NCI-H1092 (cell line): Measurements from ENCODE around the gene IL25.
"Not testable (repeated sequence)": the region's sequence is repeated elsewhere in the genome, so short reads cannot be mapped to it uniquely, and the experiment has no call there.

ENCODE experiments used
- DNase-seq: peaks from one replicate; lab custom pipeline; 2025; lab: John Stamatoyannopoulos, UW

The IL25 gene

DNA sequence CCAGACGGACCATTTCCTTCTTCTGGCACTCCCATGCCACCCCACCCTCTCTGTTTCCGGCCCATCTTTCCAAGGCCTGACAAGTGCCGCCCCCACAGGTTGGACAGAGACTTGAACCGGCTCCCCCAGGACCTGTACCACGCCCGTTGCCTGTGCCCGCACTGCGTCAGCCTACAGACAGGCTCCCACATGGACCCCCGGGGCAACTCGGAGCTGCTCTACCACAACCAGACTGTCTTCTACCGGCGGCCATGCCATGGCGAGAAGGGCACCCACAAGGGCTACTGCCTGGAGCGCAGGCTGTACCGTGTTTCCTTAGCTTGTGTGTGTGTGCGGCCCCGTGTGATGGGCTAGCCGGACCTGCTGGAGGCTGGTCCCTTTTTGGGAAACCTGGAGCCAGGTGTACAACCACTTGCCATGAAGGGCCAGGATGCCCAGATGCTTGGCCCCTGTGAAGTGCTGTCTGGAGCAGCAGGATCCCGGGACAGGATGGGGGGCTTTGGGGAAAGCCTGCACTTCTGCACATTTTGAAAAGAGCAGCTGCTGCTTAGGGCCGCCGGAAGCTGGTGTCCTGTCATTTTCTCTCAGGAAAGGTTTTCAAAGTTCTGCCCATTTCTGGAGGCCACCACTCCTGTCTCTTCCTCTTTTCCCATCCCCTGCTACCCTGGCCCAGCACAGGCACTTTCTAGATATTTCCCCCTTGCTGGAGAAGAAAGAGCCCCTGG lies 3.1 kb downstream of the IL25 start:
- DNase-seq: no peak

GRCh38 chr14:23376482-23377197 lies 4.0 kb downstream of the IL25 start, which contains the start of gene CMTM5:
Gene CMTM5 (plus strand): TSS chr14:23377046. CDS start chr14:23377252, 206 bp downstream.
- DNase-seq: no peak

DNA sequence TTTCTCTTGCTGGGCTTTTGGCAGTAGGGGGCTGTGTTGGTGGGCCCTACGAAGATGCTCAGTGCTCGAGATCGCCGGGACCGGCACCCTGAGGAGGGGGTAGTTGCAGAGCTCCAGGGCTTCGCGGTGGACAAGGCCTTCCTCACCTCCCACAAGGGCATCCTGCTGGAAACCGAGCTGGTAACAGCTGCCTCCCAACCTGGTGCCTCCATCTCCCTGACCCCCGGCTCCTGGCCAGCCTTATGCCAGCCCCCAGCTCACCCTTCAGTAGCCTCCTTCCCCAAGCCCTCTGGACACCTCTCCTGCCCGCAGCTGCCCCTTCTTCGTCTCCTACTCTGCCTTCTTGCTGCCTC lies 4.6 kb downstream of the IL25 start:
- DNase-seq: no peak

DNA sequence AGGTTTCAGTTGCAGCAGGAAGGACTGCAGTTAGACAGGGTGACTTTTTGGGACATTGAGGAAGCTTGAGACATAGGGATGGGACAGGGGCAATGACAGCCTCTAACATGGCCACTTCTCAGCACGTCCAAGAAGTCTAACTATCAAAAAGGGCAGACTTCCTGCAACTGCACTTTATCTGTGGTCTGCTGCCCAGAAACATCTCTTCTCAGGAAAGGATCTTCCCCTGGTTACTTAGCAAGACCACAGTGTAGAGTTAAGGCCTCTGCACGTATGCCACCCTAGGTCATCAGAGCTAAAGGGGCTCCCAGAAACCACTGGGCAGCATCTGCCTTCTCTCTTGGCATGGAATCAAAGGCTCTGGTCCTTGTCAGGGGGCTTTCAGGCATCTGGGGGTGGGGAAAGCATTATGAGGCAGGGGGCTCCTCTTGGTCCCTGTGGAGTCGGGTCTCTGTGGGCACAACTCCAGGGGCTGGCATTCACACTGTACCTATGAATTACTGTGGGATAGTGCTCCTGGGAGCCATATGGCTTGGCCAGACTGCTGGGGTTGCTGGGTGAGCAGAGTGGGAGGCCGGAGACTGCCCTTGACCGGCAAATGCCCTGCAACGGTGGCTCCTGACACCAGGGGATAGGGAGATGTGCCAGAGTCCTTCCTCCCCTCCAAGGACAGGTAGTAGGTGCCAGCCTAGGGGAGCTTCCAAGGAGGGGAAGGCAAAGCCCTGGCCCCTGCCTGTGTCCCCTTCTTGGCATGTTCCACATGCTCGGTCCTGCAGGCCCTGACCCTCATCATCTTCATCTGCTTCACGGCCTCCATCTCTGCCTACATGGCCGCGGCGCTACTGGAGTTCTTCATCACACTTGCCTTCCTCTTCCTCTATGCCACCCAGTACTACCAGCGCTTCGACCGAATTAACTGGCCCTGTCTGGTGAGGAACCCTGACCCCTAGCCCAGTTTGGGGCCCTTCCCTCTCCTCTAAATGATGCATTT lies 5.3 kb downstream of the IL25 start:
- DNase-seq: no peak

DNA sequence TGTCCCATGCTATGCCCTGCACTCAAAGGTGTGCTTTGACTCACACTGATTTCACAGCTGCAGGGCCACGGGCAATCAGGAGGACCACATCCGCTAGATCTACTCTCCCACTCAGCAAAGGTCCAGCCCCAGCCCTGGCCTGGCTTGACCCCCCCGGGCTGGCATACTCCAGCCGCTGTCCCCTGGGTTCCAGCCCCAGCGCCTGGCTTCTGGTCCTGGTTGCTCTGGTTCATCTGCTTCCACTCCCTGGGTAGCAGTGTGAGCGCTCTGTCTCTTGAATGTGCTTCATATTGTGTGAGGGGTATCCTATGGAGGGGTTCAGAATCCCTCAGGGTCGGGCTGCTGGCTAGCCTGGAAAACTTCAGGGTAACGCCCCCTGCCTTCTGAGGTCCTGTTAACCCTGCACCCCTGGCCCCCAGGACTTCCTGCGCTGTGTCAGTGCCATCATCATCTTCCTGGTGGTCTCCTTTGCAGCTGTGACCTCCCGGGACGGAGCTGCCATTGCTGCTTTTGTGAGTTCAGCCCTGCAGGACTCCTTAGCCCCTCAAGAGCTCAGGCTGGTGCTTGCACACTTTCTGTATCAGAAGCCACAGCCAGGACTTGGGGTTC lies 6.1 kb downstream of the IL25 start:
- no peak for DNase-seq

DNA sequence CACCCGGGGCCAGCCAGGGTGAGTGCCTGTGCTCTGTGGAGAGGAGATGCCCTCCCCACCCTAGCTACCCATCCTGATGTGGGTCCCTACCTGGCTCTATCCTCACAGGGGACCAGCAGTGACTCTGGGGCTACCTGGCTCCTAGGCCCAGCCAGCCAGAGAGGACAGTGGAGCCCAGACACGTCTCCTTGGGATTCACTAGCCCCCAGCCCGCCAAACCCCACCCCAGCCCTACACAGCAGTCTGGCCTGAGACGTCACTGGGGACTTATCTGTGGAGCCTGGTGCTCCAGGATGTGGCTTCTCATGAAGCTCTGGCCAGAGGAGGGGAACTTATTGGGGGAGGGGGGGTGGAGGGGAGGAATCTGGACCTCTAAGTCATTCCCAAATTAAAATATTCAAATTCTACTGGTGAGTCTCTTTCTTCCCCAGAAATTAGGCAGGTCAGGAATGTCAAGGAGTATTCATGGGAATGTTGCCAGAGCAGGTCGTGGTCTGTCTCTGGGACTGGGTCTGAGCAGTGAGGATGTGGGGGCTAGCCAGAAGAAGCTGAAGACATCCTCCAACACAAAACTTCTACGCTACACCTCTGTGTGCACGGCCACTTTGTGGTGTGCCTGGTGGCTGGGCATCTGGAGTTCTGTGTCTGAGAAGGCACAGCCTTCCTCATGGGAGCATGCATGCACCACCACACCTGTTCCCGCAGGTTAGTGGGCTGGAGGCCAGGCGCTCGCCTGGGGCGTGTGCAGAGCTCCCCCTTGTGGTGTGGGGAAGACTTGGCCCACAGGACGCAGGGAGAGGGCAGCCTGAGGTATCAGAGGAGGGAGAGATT lies 7.0 kb downstream of the IL25 start:
- DNase-seq: peak; percentile 43

GRCh38 chr14:23380197-23380914 lies 7.7 kb downstream of the IL25 start:
- no peak for DNase-seq

DNA sequence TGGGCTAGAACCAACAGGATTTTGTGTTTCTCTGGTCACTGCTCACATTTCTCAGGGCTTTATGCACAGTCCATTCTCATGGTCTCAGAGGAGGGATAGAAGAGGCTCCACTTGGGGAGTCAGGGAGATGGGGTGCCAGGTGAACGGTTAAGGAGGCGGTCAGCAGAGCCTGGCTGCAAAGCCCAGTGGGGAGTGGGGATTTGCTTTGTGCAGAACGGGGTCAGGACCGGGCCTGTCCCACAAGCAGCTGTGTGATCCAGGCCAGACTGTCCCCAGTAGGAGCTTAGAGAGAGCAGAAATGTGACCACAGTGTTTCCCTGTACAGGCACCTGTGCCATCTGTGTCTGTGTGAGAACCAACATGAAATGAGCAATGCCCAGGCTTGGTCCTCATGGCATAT lies 8.4 kb downstream of the IL25 start:
- DNase-seq: no peak

GRCh38 chr14:23381871-23382270 lies 9.3 kb downstream of the IL25 start:
- DNase-seq: no peak

- no peak for DNase-seq
Observed at GRCh38 chr14:23382276-23382675, 9.7 kb downstream of the IL25 start.

- no peak for DNase-seq
Observed at GRCh38 chr14:23382731-23383440, 10.3 kb downstream of the IL25 start.

DNA sequence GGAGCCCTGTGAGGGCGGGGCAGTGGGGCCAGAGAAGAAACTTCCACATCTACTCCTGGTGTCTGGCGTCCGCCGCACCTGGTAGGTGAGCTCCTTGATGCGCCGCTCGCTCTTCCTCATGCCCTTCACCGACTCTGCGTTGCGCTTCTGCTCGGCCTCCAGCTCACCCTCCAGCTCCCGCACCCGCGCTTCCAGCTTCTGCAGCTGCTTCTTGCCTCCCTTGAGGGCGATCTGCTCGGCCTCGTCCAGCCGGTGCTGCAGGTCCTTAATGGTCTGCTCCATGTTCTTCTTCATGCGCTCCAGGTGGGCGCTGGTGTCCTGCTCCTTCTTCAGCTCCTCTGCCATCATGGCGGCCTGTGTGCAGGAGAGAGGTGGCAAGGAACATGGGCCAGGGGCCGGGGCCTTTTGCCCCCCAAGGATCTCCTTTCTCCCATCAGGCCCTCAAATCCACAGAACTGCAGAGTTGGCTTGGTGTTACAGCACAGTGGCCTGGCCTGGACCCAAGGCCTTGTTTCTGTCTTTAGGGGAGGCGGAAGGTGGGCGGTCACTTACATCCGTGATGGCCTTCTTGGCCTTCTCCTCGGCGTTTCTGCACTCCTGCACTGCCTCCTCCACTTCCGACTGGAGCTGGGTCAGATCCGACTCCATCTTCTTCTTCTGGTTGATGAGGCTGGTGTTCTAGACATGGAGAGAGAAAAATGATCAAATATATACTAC lies 11.9 kb downstream of the IL25 start:
- no peak for DNase-seq

GRCh38 chr14:23385244-23385641 lies 12.6 kb downstream of the IL25 start:
- no peak for DNase-seq

- no peak for DNase-seq
Observed at GRCh38 chr14:23385642-23386265, 13.1 kb downstream of the IL25 start.

DNA sequence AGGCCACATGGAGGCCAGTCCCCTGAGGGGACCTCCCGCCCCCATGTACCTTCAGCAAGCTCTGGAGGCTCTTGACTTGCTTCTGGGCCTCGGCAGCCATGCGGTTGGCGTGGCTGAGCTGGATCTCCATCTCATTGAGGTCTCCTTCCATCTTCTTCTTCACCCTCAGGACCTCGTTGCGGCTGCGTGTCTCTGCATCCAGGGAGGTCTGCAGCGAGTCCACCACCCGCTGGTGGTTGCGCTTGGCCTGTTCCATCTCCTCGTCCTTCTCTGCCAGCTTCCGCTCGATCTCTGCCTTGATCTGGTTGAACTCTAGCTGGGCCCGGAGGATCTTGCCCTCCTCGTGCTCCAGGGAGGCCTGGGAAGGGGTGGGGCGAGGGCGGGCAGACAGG lies 13.7 kb downstream of the IL25 start:
- DNase-seq: not testable (repeated sequence)

- no peak for DNase-seq
Observed at GRCh38 chr14:23386999-23387398, 14.4 kb downstream of the IL25 start.

GRCh38 chr14:23387916-23388882 lies 15.6 kb downstream of the IL25 start:
- no peak for DNase-seq
